Hepatocyte (in vitro differentiated cells): ENCODE measurements around the gene MME. TPM values are rescaled to one million over a fixed set of nuclear protein-coding genes. Genes with fewer than 3 reads are reported as not detected.

Source experiments
- DNase-seq: peaks from one replicate; pipeline ENCODE4 v3.0.0-alpha.2; 2016; ENCODE audit warnings: low spot score
- H2AFZ ChIP-seq: fragments of 200-600 bp; sonication (generic); 2 replicates; pipeline ENCODE4 v1.6.0; 2016; ENCODE audit warnings: antibody characterized with exemption, mild to moderate bottlenecking
- H3K27ac ChIP-seq: fragments of 200-600 bp; sonication (generic); 2 replicates; pipeline ENCODE4 v1.5.1; 2016; ENCODE audit warnings: mild to moderate bottlenecking
- H3K27me3 ChIP-seq: fragments of 200-600 bp; sonication (generic); 2 replicates; pipeline ENCODE4 v1.6.1; 2016
- H3K36me3 ChIP-seq: fragments of 200-600 bp; sonication (generic); replicated peaks from 2 replicates; pipeline ENCODE4 v1.5.1; 2016; ENCODE audit warnings: low read depth; ENCODE audit not compliant: insufficient read depth
- H3K4me1 ChIP-seq: fragments of 200-600 bp; sonication (generic); 2 replicates; pipeline ENCODE4 v1.5.1; 2016; ENCODE audit warnings: mild to moderate bottlenecking, moderate library complexity; ENCODE audit not compliant: insufficient read depth
- H3K4me2 ChIP-seq: fragments of 200-600 bp; sonication (generic); 2 replicates; pipeline ENCODE4 v1.6.0; 2016
- H3K4me3 ChIP-seq: fragments of 200-600 bp; sonication (generic); 2 replicates; pipeline ENCODE4 v1.5.1; 2016; ENCODE audit warnings: mild to moderate bottlenecking
- H3K79me2 ChIP-seq: fragments of 200-600 bp; sonication (generic); 2 replicates; pipeline ENCODE4 v1.6.0; 2017; ENCODE audit warnings: mild to moderate bottlenecking
- H3K9me2 ChIP-seq: fragments of 200-600 bp; sonication (generic); replicated peaks from 2 replicates; pipeline ENCODE4 v1.6.0; 2017; ENCODE audit warnings: mild to moderate bottlenecking; ENCODE audit not compliant: insufficient read depth
- H3K9me3 ChIP-seq: fragments of 200-600 bp; sonication (generic); 2 replicates; pipeline ENCODE4 v1.5.1; 2016; ENCODE audit warnings: low read depth, mild to moderate bottlenecking
- H4K20me1 ChIP-seq: fragments of 200-600 bp; sonication (generic); 2 replicates; pipeline ENCODE4 v1.6.0; 2016; ENCODE audit warnings: mild to moderate bottlenecking; ENCODE audit not compliant: insufficient read depth, poor library complexity, severe bottlenecking
- CTCF ChIP-seq: fragments of 200-600 bp; sonication (generic); IDR thresholded peaks from 2 replicates; pipeline ENCODE4 v1.5.1; 2016; ENCODE audit warnings: antibody characterized with exemption, mild to moderate bottlenecking; ENCODE audit not compliant: poor library complexity
- EZH2 ChIP-seq: fragments of 200-600 bp; sonication (generic); IDR thresholded peaks from 2 replicates; pipeline ENCODE4 v1.6.1; 2016; ENCODE audit warnings: antibody characterized with exemption, mild to moderate bottlenecking, borderline replicate concordance
- EZH2phosphoT487 ChIP-seq: fragments of 200-600 bp; sonication (generic); IDR thresholded peaks from one replicate; pipeline ENCODE4 v1.6.1; 2018; ENCODE audit warnings: antibody characterized with exemption, mild to moderate bottlenecking, low read depth, moderate library complexity; ENCODE audit not compliant: unreplicated experiment, severe bottlenecking
- WGBS: methylation state at CpG from one replicate; pipeline ENCODE4 v1.1.6; 2016; ENCODE audit warnings: low lambda C conversion rate; ENCODE audit errors: missing lambda C conversion rate; 5-methylcytosine and 5-hydroxymethylcytosine counted together
- polyA plus RNA-seq: library from polyadenylated mRNA; unstranded; fragments of >200 nt; fragmentation: Nextera tagmentation; extraction: Ambion mirVana; gene quantifications from 2 replicates; pipeline ENCODE4 v1.2.1, GENCODE V29; 2016
- total RNA-seq: library from RNA; depleted of rRNA; stranded (reverse); fragments of >200 nt; gene quantifications from 2 replicates; pipeline ENCODE4 v1.2.3, GENCODE V29; 2014

Gene MME
- total and polyA plus RNA-seq, 2 experiments from 2014 or later = 135 to 250 TPM

- H3K4me3 ChIP-seq = no peak overlapping the region
- 86% methylated on average over 5 of the region's 5 CpGs for WGBS
- H2AFZ ChIP-seq = no peak overlapping the region
- DNase-seq = no peak
- H3K36me3 ChIP-seq = no peaks in the 10 kb centered on the region
- TF ChIP-seq EZH2 (no peak), EZH2phosphoT487 (no peak), CTCF (no peak)
- no peak overlapping the region for H3K27ac ChIP-seq
- H3K4me1 ChIP-seq = no peaks in the 10 kb centered on the region
- no peaks in the 10 kb centered on the region for H3K27me3 ChIP-seq
- no peaks in the 10 kb centered on the region for H3K79me2 ChIP-seq
- H3K9me3 ChIP-seq = no peaks in the 10 kb centered on the region
- H4K20me1 ChIP-seq = no peaks in the 10 kb centered on the region
- H3K9me2 ChIP-seq = no peaks in the 10 kb centered on the region
- H3K4me2 ChIP-seq = no peak overlapping the region
Observed at GRCh38 chr3:155217591-155217990, 137.5 kb downstream of the MME start.

- TF ChIP-seq EZH2 (no peak), CTCF (no peak), EZH2phosphoT487 (no peak)
- no peak overlapping the region for H2AFZ ChIP-seq
- WGBS = 83% methylated on average over 7 of the region's 7 CpGs
Observed at GRCh38 chr3:155218462-155218861, 138.3 kb downstream of the MME start.

GRCh38 chr3:155219106-155219505 lies 139.0 kb downstream of the MME start:
- Histone ChIP-seq H4K20me1 (no peaks in the 10 kb centered on the region), H3K4me2 (no peak overlapping the region), H3K27me3 (no peaks in the 10 kb centered on the region), H3K4me1 (no peaks in the 10 kb centered on the region), H3K9me2 (no peaks in the 10 kb centered on the region), H3K79me2 (no peaks in the 10 kb centered on the region), H3K9me3 (no peaks in the 10 kb centered on the region), H3K27ac (no peak overlapping the region), H3K4me3 (no peak overlapping the region), H2AFZ (no peak overlapping the region), H3K36me3 (no peaks in the 10 kb centered on the region)
- 100% methylated on average over 1 of the region's 1 CpG for WGBS
- TF ChIP-seq EZH2 (no peak), CTCF (no peak), EZH2phosphoT487 (no peak)
- no peak for DNase-seq

More at GRCh38 chr3:155218462-155218861, 138.3 kb downstream of the MME start:
- no peak for DNase-seq
- no peaks in the 10 kb centered on the region for H3K36me3 ChIP-seq
- H3K27me3 ChIP-seq = no peaks in the 10 kb centered on the region
- no peak overlapping the region for H3K4me2 ChIP-seq
- no peaks in the 10 kb centered on the region for H4K20me1 ChIP-seq
- no peaks in the 10 kb centered on the region for H3K9me3 ChIP-seq
- no peaks in the 10 kb centered on the region for H3K9me2 ChIP-seq
- H3K27ac ChIP-seq = no peak overlapping the region
- H3K4me3 ChIP-seq = no peak overlapping the region
- no peaks in the 10 kb centered on the region for H3K79me2 ChIP-seq
- H3K4me1 ChIP-seq = no peaks in the 10 kb centered on the region

GRCh38 chr3:155225417-155225816 lies 145.3 kb downstream of the MME start:
- DNase-seq = no peak
- H3K9me2 ChIP-seq = no peaks in the 10 kb centered on the region
- no peak overlapping the region for H3K4me2 ChIP-seq
- H3K9me3 ChIP-seq = no peaks in the 10 kb centered on the region
- H3K27ac ChIP-seq = no peak overlapping the region
- H3K27me3 ChIP-seq = no peaks in the 10 kb centered on the region
- WGBS = 94% methylated on average over 5 of the region's 5 CpGs
- TF ChIP-seq EZH2 (no peak), EZH2phosphoT487 (no peak), CTCF (no peak)
- no peaks in the 10 kb centered on the region for H4K20me1 ChIP-seq
- H3K36me3 ChIP-seq = no peaks in the 10 kb centered on the region
- H3K4me3 ChIP-seq = no peak overlapping the region
- H2AFZ ChIP-seq = no peak overlapping the region
- H3K79me2 ChIP-seq = no peaks in the 10 kb centered on the region
- no peaks in the 10 kb centered on the region for H3K4me1 ChIP-seq
